HEK293 (cell line): Measurements from ENCODE around the gene EPPIN.

ENCODE experiments used
- REPIN1 ChIP-seq: fragments of 450-650 bp; formaldehyde crosslinking; IDR thresholded peaks from 2 replicates; pipeline ENCODE4 v1.5.1; 2017; ENCODE audit warnings: missing biosample characterization, missing genetic modification characterization, low read depth
- ZBTB1 ChIP-seq: fragments of 450-650 bp; formaldehyde crosslinking; IDR thresholded peaks from 2 replicates; pipeline ENCODE4 v1.5.1; 2016; ENCODE audit warnings: missing biosample characterization, missing genetic modification characterization
- ZNF23 ChIP-seq: fragments of 450-650 bp; formaldehyde crosslinking; IDR thresholded peaks from 2 replicates; pipeline ENCODE4 v1.5.1; 2016; ENCODE audit warnings: missing biosample characterization, missing genetic modification characterization, borderline replicate concordance
- TF ChIP-seq, protein P1 (sequence below): fragments of 450-650 bp; formaldehyde crosslinking; IDR thresholded peaks from 2 replicates; pipeline ENCODE4 v1.5.1; 2016; ENCODE audit warnings: missing biosample characterization, missing genetic modification characterization
- TF ChIP-seq, protein P2 (sequence below): IDR thresholded peaks from 2 replicates; pipeline ENCODE4 v1.6.1; 2011; ENCODE audit warnings: mild to moderate bottlenecking, low read depth, low read length, borderline replicate concordance
- TF ChIP-seq, protein P3 (sequence below): fragments of 450-650 bp; formaldehyde crosslinking; IDR thresholded peaks from 2 replicates; pipeline ENCODE4 v1.5.1; 2016; ENCODE audit warnings: missing biosample characterization, missing genetic modification characterization
- TF ChIP-seq, protein P4 (sequence below): fragments of 450-650 bp; formaldehyde crosslinking; IDR thresholded peaks from 2 replicates; pipeline ENCODE4 v1.5.1; 2016; ENCODE audit warnings: missing biosample characterization, missing genetic modification characterization
- TF ChIP-seq, protein P5 (sequence below): fragments of 450-650 bp; formaldehyde crosslinking; IDR thresholded peaks from 2 replicates; pipeline ENCODE4 v1.5.1; 2016; ENCODE audit warnings: missing biosample characterization, missing genetic modification characterization
- TF ChIP-seq, protein P6 (sequence below): fragments of 450-650 bp; formaldehyde crosslinking; IDR thresholded peaks from 2 replicates; pipeline ENCODE4 v1.5.1; 2016; ENCODE audit warnings: missing biosample characterization, missing genetic modification characterization, low read depth
- TF ChIP-seq, protein P7 (sequence below): fragments of 450-650 bp; IDR thresholded peaks from 2 replicates; pipeline ENCODE4 v1.5.1; 2018; ENCODE audit warnings: missing biosample characterization, mild to moderate bottlenecking, missing genetic modification characterization

DNA sequence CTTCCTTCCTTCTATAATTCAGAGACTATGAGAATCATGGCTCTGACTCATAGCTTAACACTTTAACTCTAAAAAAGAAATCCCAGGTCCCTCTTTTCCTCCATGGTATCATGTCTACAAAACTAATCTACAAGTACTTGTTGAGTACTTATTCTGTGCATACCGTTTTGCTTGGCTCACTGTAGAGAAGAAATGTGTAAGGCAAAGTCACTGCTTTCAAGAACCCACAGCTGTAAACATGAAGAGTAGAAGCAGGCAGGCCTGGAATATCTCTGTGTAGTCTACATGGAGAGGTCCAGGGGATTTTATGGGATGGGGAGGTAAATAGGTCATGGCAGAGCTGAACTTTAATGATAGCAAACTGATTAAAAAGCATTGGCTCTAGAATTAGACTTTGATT, 45.6 kb downstream of the EPPIN start:
- TF ChIP-seq, protein P1, sequence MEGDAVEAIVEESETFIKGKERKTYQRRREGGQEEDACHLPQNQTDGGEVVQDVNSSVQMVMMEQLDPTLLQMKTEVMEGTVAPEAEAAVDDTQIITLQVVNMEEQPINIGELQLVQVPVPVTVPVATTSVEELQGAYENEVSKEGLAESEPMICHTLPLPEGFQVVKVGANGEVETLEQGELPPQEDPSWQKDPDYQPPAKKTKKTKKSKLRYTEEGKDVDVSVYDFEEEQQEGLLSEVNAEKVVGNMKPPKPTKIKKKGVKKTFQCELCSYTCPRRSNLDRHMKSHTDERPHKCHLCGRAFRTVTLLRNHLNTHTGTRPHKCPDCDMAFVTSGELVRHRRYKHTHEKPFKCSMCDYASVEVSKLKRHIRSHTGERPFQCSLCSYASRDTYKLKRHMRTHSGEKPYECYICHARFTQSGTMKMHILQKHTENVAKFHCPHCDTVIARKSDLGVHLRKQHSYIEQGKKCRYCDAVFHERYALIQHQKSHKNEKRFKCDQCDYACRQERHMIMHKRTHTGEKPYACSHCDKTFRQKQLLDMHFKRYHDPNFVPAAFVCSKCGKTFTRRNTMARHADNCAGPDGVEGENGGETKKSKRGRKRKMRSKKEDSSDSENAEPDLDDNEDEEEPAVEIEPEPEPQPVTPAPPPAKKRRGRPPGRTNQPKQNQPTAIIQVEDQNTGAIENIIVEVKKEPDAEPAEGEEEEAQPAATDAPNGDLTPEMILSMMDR (tag by site-specific recombination): no peak
- TF ChIP-seq ZNF23 (tag by site-specific recombination) (no peak), ZBTB1 (no peak), REPIN1 (tag by site-specific recombination) (no peak)
- TF ChIP-seq, protein P2, sequence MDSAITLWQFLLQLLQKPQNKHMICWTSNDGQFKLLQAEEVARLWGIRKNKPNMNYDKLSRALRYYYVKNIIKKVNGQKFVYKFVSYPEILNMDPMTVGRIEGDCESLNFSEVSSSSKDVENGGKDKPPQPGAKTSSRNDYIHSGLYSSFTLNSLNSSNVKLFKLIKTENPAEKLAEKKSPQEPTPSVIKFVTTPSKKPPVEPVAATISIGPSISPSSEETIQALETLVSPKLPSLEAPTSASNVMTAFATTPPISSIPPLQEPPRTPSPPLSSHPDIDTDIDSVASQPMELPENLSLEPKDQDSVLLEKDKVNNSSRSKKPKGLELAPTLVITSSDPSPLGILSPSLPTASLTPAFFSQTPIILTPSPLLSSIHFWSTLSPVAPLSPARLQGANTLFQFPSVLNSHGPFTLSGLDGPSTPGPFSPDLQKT: no peak
- TF ChIP-seq, protein P3, sequence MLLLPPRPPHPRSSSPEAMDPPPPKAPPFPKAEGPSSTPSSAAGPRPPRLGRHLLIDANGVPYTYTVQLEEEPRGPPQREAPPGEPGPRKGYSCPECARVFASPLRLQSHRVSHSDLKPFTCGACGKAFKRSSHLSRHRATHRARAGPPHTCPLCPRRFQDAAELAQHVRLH (tag by site-specific recombination): no peak
- TF ChIP-seq, protein P4, sequence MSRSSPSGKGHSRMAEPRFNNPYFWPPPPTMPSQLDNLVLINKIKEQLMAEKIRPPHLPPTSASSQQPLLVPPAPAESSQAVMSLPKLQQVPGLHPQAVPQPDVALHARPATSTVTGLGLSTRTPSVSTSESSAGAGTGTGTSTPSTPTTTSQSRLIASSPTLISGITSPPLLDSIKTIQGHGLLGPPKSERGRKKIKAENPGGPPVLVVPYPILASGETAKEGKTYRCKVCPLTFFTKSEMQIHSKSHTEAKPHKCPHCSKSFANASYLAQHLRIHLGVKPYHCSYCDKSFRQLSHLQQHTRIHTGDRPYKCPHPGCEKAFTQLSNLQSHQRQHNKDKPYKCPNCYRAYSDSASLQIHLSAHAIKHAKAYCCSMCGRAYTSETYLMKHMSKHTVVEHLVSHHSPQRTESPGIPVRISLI: no peak
- TF ChIP-seq, protein P5, sequence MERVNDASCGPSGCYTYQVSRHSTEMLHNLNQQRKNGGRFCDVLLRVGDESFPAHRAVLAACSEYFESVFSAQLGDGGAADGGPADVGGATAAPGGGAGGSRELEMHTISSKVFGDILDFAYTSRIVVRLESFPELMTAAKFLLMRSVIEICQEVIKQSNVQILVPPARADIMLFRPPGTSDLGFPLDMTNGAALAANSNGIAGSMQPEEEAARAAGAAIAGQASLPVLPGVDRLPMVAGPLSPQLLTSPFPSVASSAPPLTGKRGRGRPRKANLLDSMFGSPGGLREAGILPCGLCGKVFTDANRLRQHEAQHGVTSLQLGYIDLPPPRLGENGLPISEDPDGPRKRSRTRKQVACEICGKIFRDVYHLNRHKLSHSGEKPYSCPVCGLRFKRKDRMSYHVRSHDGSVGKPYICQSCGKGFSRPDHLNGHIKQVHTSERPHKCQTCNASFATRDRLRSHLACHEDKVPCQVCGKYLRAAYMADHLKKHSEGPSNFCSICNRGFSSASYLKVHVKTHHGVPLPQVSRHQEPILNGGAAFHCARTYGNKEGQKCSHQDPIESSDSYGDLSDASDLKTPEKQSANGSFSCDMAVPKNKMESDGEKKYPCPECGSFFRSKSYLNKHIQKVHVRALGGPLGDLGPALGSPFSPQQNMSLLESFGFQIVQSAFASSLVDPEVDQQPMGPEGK: no peak
- TF ChIP-seq, protein P6, sequence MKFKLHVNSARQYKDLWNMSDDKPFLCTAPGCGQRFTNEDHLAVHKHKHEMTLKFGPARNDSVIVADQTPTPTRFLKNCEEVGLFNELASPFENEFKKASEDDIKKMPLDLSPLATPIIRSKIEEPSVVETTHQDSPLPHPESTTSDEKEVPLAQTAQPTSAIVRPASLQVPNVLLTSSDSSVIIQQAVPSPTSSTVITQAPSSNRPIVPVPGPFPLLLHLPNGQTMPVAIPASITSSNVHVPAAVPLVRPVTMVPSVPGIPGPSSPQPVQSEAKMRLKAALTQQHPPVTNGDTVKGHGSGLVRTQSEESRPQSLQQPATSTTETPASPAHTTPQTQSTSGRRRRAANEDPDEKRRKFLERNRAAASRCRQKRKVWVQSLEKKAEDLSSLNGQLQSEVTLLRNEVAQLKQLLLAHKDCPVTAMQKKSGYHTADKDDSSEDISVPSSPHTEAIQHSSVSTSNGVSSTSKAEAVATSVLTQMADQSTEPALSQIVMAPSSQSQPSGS (tag by site-specific recombination): no peak
- TF ChIP-seq, protein P7, sequence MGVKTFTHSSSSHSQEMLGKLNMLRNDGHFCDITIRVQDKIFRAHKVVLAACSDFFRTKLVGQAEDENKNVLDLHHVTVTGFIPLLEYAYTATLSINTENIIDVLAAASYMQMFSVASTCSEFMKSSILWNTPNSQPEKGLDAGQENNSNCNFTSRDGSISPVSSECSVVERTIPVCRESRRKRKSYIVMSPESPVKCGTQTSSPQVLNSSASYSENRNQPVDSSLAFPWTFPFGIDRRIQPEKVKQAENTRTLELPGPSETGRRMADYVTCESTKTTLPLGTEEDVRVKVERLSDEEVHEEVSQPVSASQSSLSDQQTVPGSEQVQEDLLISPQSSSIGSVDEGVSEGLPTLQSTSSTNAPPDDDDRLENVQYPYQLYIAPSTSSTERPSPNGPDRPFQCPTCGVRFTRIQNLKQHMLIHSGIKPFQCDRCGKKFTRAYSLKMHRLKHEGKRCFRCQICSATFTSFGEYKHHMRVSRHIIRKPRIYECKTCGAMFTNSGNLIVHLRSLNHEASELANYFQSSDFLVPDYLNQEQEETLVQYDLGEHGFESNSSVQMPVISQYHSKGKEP (tag by site-specific recombination): no peak
